HG03108 (cell line): ENCODE data around the gene AHCYL1.

ENCODE experiments used
- ATAC-seq: cut with Tn5 transposase; IDR thresholded peaks from one replicate; pipeline ENCODE4 v1.9.1; 2021; ENCODE audit warnings: moderate library complexity; ENCODE audit not compliant: unreplicated experiment

Gene AHCYL1

DNA sequence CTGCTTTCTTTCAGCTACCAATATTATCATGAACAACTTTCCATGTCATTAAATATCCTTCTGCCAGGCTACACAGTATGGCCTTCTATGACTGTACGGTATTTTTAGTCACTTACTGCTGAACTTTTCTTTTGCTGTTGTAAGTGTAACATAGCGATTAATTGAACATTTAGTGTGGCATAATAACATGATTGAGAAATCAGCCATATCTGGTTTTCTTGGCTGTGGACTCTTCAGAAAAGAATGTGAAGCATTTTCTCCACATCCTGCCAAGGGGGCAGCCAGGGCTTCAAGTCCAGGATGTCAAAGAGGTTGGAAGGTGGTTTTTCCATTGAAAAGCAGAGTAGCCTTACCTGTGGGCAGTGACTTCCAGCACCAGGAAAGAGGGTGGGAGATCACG lies 8.8 kb upstream of the AHCYL1 start:
- ATAC-seq, result no peak

DNA sequence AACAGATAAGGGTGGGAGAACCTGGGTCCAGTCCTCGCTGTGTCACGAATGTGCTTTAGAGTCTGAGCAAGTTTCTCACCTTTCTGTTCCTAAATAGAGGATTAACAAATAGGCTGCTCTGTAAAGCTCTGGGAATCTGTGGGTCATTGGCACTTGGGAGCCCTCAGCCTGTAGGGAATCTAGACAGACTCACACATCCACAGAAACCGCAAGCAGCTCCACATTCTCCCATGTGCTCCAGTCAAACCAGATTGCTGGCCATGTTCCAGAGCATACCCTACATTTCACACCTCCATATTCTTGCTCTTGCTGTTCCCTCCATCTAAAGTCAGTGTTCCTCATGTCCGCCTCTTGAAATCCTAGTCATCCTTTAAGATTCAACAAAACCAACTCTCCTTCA lies 7.8 kb upstream of the AHCYL1 start:
- ATAC-seq, result no peak

DNA sequence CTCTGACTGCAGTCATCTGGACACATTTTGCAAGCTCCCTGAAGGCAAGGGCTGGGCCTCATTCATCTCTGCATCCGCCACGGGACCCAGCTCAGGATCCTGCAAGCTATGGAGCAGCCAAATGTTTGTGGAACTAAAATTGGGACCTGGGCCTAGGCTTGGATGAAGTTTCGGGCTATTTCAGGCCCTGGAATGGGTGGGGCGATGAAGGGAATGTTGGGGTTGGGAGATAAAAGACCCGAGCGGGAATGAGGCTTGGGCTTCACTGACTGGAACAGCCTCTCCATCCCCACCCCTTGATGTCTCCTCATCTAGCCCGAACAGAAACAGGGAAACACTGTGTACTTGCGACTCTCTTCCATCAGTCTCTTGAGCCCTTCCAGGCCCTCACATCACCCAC lies 7.3 kb upstream of the AHCYL1 start:
- ATAC-seq, result no peak

DNA sequence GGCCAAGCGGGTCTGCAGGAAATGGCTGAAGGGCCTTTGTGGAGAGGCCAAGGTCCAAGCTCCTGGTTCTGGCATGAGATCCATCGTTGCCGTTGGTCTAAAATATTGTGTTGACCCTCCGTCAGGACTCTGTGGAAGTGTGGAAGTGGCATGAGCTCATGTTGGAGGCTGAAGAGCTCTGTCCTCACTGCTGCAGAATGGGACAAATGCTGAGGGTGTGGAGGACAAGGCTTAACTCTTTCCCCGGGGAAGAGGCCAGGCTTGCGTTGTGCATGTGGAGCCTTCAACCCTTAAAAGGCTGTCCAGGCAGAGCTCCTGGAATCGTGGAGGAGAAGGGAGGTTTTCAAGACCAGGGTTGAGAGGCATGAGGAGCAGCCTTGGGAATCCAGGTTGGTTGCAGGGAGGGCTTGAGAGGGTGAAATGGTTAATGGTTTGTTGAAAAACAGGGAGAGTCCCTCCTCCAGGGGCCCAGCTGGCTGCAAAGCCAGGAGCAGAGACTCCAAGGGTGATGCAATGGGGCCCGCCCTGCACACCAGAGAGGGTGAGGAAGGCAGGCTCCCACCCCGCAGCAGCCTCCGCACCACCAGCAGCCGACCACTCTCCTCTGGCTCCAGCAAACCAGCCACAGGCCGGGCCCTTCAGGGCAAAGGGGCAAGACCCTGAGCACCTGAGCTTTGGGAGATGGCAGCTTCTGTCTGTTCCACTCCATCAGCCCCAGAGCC lies 6.7 kb upstream of the AHCYL1 start:
- no peak for ATAC-seq

DNA sequence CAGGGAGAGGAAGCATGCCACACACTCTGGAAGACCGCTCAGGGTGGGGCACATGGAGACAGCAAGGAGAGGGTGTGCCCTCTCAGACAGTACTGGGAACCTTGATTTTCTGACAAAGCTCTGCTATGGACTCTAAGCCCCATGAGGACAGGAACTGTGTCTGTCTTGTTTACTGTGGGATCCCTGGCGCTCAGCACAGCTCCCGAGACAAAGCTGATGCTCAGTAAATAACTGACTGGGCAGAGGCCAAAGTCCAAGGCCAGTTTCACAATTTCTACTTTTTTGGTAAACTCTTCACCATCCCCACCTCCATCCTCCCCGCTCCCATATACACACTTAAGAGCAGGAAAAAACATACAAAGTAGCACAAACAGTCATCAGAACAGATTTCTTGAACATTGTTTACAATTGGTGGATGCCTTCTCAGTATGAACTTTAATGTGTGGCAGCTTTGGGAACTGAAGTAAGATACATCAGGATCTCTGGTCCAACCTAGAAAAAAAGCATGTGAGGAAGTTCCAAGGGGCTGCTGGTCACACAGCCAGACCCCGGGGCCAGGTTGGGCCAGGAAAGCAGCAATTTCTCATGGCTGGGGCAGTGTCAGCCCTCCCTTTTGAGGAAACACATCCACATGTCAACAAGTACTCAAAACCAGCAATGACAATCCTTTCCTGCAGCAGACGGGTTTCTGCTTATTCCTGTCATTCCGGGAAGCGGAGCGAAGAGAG lies 5.6 kb upstream of the AHCYL1 start:
- no peak for ATAC-seq

DNA sequence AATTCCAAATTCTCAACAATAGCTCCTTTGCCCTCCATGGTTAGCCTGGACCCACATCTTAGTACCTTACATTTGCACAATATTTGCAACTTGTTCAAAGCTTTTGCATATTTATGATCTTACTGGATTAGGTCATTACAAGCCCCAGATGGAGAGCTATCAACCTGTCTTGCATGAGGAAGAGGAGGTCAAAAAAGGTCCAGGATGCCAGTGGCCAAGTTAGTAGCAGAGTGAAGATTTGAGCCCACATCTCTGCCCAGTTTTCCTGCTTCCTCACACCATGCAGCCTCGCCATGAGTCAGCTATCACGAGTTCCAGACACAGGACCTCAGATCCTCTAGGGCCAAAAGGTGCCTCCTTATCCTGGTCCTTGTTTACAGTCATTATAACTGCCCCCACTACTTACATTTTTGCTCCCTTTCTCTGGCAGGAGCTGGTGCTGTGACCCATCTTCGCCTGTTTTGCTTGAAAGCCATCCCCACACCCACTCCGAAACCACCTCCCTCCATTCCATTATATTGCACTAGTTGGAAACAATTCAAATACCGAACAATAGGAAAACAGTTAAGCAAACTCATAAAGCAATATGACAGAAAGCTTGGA lies 5.0 kb upstream of the AHCYL1 start:
- no peak for ATAC-seq

DNA sequence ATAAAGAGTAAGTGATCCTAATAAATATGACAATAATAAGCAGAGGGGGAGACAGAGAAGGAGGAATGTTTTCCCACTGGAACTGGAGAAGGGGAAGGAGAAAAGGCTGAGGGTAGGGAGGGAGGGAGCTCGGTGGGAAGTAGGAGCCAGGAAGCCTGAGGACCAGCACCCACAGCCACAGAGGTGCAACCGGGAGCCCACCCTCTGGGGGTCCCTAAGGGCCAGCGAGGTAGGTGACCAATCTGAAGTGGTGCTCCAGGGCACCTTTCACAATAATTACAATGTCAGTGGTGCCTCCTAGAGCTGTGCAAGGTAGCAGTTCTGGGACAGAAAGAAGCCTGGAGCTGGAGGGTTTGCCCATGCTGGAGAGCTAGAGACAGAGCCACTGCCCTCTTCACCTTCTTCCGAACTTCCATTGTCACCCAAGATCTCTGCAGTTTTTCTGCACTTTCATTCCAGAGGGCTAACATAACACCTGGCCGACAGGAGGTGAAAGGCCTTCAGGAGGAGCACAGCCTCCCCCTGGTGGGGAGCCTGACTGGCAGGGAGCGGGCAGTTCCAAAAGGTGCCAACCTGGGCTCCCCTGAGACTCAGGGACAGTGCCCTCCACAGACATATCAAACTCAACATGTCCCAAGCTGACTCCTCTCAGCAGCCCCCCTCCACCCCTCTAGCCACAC lies 4.1 kb upstream of the AHCYL1 start:
- no peak for ATAC-seq

DNA sequence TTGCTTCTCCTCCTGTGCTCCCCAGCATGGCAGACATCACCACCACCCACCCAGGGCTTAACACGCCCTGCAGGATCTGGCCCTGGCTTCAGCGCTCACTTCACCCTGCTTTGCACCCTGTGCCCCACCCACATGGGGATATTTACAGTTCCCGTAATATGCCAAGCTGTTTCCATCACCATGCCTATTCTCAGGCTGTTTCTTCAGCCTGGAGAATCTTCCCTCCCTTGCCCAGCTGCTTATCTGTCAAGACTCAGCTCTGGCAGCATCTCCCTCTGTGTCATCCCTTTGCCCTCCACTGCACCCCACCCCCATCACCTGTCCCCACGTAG lies 3.6 kb upstream of the AHCYL1 start:
- no peak for ATAC-seq

DNA sequence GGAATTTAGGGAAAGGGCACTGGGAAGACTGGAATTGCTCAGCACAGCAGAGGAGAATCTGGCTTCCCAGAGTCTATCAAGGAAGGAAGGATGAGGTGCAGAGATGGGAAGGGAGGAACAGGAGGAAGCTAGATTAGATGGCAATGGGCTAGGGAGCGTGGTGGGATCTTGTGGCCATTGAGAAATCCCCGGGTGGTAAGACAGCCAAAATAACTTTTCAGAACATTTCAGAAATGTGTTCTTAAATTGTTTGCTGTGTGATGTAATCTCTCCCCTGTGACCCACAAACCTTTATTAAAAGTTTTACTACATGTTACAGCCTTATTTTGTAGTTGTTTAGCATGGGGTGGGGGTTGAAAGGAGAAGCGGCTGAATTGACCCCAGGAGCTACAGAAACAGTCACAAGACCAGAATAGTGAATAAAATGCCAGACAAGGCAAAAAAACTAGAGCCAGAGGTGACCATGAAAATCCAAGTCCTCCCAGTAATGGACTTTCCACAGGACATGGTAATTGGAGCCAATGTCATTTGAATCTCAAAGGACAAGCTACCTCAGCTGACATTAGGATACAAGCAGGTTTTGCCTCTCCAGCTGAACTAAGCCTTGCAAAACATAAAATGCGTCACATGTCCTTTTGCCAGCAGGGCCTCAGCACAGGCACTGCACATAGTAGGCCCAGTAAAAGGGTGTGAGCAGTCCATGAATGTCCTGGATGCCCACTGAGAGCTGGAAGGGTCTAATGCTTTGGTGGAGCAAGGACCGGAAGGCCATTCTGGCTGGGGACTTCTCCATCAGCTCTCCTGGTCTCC lies 980 bp upstream of the AHCYL1 start:
- ATAC-seq, result no peak

DNA sequence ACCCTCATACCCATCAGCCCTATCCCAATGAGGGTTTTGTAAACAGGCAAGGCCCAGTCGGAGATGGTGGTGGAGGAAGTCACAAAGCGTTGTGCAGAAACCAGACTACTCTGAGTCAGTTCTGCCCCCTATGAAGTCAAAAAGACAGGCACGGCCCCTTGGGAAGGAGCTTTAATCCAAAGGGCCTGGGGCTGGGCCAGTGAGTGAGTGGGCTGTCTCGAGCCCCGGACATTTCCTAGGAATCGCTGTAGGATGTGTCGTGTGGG lies 442 bp upstream of the AHCYL1 start:
- ATAC-seq, result no peak

DNA sequence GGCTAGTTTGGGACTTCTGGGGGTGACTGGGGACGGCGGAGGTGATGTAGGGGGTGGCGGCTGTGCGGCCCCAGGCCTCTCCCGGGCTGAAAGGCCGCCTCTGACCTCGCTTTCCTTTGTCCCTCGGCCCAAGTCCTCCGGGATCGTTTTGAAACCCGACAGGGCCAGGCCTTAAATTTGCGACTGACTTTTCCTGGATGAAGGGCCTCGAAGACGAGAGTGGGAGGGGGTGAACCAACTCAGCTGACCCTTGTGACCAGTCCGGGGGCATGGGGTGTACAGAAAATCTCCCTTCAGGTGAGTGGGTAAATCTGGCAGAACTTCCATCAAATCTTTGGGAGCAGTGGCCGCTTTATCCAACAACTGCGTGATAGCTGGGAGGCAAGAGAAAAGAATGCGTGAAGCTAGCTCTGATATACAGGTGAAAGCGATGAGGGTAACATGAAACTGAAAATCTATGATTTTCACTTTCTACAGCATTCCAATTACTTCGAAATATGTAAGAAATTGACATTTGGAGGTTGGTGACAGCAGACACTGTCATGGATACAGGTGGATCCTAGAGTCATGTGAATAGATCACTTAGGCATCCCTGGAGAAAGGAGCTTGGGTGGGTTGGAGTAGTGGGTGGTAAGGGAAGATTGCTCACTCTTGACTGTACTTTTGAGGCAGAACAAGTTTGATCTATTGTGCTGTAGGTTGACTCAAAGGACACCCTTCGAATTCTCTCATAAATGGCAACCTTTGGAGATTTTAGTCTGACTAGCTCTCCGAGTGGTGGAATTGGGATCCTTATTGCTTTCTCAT lies 885 bp downstream of the AHCYL1 start:
- no peak for ATAC-seq

DNA sequence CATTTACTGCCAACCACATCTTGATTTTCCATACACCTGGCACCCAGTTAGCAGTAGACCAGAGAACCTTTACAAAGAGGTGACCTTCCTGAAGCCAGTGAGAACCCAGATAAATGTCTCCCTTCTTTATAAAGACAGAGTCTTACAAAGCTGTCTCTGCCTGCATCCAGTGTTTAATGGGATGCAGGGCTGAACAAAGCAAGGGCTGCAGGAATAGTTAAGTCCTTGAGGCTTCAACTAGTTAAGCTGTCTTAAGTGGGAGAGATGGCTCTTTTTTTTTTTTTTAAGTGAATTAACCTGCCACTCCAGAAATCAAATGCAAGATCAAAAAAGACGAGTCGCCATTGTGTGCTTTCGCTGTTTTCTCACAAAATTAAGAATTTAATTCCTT lies 1.5 kb downstream of the AHCYL1 start:
- ATAC-seq, result no peak

DNA sequence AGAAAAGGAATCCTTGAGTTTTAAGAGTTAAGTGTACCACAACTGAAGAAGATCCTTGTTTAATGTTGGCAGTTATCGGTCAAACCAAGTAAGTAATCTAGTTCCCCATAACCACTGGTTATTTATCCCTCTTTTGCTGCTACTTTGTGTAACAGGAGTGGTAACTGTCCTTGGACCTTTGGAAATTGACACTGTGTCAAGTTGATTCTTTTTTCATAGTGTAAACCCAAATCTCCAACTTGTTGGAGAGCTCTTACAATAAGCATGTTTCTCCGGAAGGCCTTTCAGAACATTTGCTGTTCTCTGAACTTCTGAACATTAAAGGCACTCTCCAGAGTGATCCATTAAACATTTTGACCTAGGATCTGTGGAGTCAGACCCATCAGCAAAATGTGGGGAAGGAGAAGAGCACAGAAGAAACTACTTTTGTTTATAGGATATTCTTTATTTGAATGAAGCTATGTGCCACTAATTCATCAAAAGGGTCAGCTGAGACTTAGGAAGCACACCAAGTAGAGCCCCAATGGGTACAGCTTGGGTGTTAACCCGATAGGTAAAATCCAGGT lies 3.9 kb downstream of the AHCYL1 start:
- no peak for ATAC-seq

DNA sequence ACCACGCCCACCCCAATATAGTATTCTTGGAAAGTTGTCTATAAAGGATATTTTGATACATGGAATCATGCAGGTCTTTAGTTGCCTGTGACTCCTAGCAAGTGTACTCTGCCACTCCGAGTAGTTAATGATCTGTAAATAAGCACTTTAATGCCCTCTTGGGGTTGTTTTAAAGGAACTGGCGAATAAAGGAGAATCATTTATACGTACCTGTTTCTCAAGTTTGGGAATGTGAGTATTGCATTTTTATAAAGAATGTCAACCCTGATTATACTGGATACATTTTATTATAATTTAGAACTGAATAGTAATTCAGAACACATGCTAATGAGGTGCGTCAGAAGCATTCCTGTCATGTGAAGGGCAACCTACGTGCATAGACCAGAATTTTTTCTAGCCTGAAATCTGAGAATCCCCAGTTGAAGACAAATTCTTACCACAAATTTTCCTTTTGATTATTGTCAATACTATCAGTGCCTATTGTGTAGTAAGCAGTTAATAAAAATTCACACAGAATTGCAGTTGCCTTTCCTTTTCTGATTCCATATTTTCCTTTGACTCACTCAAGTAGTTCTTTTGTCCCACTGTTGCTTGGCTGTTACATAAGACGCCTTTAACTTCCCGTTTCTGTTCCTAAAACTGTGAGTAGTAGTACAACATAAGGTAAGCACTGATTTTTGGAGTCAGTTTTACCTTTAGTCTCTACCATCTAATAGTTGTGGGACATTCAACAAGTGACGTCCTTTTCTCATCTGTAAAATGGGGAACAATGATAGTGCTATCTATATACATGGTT lies 5.1 kb downstream of the AHCYL1 start:
- no peak for ATAC-seq

DNA sequence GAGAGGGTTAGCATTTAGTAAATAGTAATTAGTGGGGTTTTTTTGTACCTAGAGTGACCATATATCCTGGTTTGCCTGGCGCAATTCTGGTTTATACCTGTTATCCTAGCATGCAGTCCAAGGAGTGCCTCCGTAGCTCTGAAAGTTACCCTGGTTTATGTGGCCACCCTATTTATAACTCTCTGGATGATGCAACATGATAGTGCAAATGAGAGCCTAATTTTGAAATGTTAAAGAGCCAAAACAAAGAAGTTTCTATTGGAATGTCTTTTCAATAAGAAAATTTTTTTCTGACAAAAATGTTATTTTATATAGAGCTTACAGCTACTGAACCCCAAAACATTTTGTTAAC lies 5.7 kb downstream of the AHCYL1 start:
- no peak for ATAC-seq

DNA sequence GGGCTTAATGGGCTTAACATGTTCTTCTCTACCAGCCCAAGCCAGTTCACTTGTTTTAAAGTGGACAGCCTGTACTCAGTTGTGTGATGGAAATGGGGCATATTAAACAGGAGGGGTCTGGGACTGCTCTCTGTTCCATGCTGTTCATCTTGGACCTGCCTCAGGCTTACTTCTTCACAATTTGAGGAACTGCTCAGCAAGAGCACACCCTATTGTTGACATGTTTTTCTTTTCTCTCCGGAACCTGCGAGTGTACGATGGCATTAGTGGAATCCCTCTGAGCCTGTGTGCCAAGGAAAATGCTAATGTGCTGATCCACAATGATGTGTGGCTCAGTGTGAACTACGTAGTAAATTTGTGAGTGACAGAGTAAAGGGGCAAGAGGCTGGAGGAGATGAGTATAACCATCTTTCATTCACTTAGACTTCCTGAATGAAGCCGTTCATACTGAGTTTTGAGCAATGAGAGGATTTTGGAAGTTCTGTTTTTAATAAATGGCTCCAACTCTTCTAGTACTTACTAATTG lies 6.9 kb downstream of the AHCYL1 start:
- no peak for ATAC-seq

DNA sequence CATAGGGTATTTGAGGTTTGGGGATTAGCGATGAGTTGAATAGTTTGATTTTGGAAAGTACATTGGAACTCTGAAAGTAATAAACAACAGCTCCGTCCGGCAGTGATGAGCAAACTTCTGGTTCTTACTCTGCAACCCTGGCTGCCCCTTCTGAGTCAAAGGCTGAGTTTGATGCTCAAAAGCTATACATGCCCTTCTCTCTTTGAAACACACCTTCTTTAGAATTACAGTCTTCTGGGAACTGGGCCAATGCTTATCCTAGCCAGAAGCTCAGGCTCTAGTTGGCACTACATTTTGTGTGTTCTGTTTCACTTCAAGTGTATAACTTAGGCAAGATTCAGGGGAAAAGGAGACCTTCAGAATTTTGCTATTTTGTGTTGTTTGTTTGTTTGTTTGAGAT lies 9.3 kb downstream of the AHCYL1 start:
- no peak for ATAC-seq

DNA sequence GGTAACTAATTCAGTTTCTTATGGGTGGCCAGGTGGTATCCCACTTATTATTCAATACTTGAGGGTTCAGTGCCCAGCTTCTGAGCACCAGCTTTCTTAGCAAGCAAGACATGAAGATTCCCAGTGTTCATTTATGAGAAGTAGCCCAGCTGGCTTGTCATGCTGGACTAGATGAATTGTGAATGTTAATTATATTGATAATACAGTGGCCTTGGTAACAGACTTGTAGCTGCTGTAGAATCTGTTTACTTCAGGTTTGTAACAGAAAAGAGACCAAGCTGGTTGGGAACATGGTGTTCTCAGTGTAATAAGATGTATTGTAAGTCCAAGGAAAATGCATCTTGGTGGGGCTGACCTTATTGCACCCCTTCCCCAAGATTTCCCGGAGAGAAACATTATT lies 10.1 kb downstream of the AHCYL1 start:
- no peak for ATAC-seq

DNA sequence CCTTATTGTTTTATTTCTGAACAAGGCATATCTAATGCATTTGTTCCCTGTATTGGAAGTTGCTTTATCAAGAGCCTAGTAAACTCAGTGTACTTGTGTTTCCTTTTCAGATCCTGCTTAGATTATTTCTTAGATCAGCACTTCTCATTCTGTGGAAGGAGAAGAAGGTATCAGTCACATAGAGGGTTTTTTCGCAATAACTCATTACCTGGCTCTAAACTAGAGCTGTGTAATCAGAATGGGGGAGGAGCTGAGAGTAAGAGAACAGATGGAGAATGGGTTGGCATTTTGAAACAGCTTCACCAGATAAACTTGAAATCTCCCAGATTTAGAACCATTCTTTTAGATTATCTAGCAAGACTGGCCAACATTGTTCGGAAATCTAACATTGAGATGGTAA lies 11.0 kb downstream of the AHCYL1 start:
- ATAC-seq, result no peak
